GM12864 (cell line): ENCODE data around the gene SIRPA.

Experiments
- DNase-seq: peaks from one replicate; pipeline ENCODE4 v3.0.0-alpha.2; 2011; ENCODE audit warnings: low read depth
- H3K4me3 ChIP-seq: 2 replicates; pipeline ENCODE4 v1.5.1; 2011; ENCODE audit warnings: mild to moderate bottlenecking, low read depth, low read length, control low read depth
- TF ChIP-seq, protein P1 (sequence below): IDR thresholded peaks from 2 replicates; pipeline ENCODE4 v1.5.1; 2011; ENCODE audit warnings: low read depth, mild to moderate bottlenecking, moderate library complexity, low read length, control low read depth, inconsistent platforms; ENCODE audit errors: missing control alignments

SIRPA gene

DNA sequence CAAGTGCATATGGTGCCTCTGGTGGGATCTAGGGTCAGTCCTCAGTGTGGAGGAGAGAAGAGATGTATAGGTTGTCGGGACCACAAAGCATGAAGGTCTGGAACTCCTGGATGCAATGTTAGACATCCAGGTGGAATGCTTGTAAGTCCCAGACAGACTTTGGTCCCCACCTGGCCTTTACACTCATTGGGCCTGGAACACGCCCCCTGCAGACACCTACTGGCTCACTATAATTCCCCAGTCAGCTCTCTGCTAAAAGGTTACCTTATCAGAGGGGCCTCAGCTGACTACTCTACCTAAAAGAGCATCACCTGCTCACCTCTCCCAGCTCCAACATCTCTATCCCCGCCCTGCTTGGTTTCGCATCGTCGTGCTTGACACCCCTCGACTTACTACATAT is 41.7 kb upstream of the SIRPA start:
- TF ChIP-seq, protein P1, sequence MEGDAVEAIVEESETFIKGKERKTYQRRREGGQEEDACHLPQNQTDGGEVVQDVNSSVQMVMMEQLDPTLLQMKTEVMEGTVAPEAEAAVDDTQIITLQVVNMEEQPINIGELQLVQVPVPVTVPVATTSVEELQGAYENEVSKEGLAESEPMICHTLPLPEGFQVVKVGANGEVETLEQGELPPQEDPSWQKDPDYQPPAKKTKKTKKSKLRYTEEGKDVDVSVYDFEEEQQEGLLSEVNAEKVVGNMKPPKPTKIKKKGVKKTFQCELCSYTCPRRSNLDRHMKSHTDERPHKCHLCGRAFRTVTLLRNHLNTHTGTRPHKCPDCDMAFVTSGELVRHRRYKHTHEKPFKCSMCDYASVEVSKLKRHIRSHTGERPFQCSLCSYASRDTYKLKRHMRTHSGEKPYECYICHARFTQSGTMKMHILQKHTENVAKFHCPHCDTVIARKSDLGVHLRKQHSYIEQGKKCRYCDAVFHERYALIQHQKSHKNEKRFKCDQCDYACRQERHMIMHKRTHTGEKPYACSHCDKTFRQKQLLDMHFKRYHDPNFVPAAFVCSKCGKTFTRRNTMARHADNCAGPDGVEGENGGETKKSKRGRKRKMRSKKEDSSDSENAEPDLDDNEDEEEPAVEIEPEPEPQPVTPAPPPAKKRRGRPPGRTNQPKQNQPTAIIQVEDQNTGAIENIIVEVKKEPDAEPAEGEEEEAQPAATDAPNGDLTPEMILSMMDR, result no peak
- no peak overlapping the region for H3K4me3 ChIP-seq
- no peak for DNase-seq

DNA sequence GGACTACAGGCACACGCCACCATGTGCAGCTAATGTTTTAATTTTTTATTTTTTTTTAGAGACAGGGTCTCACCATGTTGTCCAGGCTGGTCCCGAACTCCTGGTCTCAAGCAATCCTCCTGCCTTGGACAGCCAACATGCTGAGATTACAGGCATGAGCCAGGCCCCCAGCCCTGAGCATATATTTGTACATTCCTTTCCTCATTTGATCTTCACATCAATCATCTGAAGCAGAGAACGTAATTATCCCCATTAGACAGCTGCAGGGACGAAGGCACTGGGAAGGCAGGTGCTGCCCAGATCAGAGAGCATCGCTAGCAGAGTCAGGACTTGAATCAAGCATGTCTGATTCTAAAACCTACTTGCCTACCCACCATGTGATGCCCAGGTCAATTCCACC is 41.0 kb upstream of the SIRPA start:
- TF ChIP-seq, protein P1, result no peak
- no peak for DNase-seq
- H3K4me3 ChIP-seq, result no peak overlapping the region

DNA sequence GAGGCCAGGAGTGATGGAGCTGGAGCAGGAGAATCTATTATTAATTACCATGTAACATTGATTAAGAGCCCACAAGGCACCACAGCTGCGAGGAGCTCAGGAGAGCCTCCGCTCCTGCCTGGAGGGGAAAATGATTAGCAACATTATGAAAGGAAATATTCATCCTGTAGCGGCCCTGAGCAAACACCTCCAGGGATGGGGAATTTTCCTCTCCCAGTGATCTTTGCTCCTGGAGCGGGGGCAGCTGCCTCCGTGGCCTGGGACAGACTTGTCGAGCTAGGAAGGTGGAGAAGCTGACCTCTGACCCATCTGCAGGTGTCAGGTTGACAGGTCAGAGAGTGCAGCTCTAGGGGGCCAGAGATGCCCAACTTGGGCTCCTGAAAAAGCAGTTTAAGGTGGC is 40.1 kb upstream of the SIRPA start:
- no peak overlapping the region for H3K4me3 ChIP-seq
- no peak for DNase-seq
- TF ChIP-seq, protein P1, result no peak

DNA sequence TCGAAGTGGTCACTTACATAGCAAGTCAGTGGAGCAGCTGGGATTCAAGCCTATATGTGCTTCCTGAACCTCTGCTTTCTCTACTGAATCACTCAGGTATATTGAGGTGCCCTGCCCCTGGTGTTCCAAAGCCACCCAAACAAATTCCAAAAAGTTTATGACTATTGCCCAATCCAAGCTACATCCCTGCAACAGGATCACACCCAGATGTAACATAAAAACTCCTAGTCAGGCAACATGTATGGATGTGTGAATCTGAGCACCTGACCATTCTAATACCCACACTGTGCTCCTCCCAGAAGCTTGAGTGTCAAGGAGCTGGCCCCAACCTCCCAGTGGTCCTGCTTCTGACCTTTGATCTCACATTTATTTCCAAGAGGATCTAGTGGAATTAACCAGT is 39.5 kb upstream of the SIRPA start:
- no peak for DNase-seq
- H3K4me3 ChIP-seq, result no peak overlapping the region
- TF ChIP-seq, protein P1, result no peak

DNA sequence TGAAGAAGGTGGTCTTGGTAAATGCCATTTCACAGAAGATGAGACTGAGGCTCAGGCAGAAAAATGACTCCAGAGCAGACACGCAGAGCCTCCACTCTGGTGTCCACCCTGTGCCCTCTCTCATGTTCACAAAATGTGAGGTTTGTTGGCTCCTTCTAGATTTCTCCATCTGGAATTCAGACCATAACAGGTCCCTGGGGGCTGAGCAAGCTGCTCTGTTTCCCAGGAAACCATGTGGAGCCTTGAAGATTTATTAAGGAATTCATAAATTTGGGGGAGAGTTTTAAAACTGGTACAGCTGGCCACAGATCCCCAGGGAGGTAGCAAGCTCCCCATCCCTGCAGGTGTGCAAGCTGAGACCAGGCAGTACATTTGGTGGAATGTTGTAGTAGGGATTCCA is 38.8 kb upstream of the SIRPA start:
- no peak overlapping the region for H3K4me3 ChIP-seq
- TF ChIP-seq, protein P1, result no peak
- no peak for DNase-seq

DNA sequence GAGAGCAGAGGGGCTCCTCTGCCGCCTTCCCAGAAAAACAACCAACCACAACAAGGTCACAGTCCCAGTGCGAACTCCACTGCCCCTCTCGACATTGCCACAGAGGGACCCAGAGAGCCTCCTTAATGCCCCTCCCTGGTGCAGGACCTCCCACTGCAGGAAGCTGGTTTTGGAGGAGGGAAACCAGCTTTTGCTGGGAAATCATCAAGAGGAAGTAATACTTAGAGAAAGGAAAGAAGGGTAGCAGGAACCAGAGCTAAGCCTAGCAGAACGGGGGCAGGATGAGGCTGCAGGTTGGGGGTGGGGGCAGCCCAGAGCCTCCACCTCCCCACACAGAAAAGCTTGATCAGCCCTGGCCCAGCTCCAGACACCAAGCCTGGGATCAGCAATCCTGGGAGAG is 37.7 kb upstream of the SIRPA start:
- no peak overlapping the region for H3K4me3 ChIP-seq
- TF ChIP-seq, protein P1, result no peak
- DNase-seq, result no peak

DNA sequence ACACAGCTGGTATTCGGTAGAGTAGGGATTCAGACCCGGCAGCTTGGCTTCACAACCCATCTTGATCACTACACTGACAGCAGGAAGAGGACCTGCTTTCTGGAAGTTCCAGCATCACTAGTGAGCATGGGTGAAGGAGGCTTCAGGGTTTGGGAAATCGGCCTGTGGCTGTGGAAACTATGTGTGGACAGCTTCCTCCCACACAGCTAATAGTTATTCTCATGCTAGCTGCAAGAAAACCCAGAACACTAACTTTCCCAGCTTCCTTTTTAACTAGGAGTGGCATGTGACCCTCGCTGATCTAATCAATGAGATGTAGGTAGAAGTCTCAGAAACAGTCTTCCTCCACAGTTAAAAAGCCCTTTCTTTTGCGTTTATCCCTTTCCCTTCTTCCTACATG is 36.3 kb upstream of the SIRPA start:
- no peak for DNase-seq
- TF ChIP-seq, protein P1, result no peak
- no peak overlapping the region for H3K4me3 ChIP-seq
